AG09319 (cell line): Measurements from ENCODE around the gene ADAM22.

Source experiments
- DNase-seq: peaks from one replicate; pipeline ENCODE4 v3.0.0-alpha.2; 2010; ENCODE audit warnings: low read depth; ENCODE audit errors: extremely low read depth
- TF ChIP-seq, protein P1 (sequence below): IDR thresholded peaks from 2 replicates; pipeline ENCODE4 v1.5.1; 2011; ENCODE audit warnings: low read depth, mild to moderate bottlenecking, inconsistent platforms, low read length, moderate library complexity

Gene ADAM22

DNA sequence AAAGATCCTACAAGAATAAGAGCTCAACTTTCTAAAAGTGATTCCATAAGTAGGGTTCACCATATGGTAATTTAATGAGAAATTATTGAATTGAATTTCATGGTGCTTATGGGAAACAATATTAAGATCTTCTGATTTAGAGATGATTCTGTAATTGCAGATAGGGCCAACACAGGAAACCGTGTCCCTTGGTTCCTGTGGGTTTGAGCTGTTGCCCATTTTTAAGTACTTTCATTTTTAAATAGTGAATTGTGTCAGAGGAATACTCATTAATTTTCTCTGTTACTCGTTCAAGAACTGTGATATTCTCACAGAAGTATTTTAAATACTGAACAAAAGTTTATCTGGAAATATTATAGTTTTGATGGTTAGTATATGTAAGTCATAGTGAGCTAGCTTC lies 156.6 kb downstream of the ADAM22 start:
- DNase-seq: no peak
- TF ChIP-seq, protein P1, sequence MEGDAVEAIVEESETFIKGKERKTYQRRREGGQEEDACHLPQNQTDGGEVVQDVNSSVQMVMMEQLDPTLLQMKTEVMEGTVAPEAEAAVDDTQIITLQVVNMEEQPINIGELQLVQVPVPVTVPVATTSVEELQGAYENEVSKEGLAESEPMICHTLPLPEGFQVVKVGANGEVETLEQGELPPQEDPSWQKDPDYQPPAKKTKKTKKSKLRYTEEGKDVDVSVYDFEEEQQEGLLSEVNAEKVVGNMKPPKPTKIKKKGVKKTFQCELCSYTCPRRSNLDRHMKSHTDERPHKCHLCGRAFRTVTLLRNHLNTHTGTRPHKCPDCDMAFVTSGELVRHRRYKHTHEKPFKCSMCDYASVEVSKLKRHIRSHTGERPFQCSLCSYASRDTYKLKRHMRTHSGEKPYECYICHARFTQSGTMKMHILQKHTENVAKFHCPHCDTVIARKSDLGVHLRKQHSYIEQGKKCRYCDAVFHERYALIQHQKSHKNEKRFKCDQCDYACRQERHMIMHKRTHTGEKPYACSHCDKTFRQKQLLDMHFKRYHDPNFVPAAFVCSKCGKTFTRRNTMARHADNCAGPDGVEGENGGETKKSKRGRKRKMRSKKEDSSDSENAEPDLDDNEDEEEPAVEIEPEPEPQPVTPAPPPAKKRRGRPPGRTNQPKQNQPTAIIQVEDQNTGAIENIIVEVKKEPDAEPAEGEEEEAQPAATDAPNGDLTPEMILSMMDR: no peak

DNA sequence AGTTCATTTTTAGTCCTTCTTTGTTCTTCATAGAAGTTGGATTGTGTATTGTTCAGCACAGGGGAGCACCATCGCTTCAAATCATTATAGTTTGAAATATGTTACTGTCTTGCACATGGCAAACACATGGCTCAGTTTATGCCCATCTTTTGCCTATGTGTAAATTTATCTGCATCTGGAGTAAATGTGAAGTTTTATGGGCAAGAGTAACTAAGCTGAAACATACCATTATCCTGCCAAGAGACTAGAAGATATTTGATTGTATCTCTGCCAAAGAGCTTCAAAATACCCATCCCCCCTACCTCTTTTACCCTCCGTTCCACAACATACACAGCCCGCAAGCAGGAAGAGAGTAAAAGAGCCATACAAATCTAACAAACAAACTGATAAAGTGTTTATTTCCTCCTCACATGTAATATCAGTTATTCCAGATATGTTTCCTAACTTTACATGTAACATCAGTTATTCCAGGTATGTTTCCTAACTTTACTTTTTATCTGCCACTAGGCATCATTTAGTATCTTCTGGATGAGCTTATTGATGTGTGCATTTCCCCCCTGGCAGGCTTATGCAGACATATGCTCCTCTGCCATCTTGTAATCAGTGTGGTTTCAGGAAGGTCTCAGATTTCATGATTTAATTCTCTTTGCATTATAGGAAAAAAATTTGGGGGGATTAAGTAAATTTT lies 158.1 kb downstream of the ADAM22 start:
- TF ChIP-seq, protein P1: no peak
- no peak for DNase-seq

DNA sequence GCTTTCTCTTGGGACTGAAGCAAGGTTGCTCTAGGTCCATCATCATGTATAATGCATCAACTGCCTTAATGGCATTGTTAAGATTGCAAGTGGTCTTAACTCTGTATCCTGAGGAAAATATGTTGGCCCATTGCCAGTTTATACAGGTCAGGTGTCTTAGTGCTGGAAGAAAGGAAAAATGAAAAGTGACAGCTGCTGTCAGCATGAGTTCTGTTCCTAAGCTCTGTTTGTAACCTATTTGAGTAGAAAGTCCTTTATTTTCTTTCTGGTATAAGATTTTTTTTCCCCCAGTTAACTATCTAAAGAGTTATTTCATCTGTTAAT lies 158.6 kb downstream of the ADAM22 start:
- TF ChIP-seq, protein P1: no peak
- DNase-seq: no peak

DNA sequence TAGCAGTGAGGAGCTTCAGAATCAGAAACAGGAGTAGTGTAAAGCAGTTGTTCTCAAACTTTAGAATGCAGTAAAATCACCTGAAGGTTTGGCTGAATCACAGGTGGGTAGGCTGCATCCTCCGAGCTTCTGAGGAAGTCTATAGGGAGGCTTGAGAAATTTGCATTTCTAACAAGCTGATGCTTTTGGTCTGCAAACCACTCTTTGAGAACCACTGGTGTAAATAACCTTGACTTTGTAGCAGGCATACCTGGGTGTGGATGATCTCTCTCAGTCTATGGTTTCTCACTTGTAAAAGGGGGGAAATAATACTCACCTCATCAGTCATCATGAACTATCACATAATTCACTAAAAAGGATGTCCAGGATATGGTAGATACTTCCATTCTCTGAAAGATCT lies 167.7 kb downstream of the ADAM22 start:
- TF ChIP-seq, protein P1: no peak
- no peak for DNase-seq

DNA sequence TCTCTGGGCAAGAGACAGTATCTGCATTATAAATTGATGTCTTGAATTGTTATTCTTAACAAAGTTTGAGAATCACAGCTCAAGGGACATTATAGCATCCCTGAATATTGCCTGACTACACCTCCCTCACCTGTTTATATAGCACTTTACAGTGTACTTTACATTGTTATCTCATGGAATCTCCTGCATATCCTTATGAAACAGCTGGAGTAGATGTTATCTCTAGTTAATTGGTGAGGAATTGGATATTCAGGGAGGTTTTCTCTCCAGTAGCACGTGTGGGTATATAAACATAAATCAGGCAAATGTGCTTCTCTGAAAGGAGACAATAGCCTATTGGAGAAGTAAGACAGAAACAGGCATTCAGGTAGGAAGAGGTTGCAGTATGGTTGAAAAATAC lies 168.6 kb downstream of the ADAM22 start:
- DNase-seq: no peak
- TF ChIP-seq, protein P1: no peak

DNA sequence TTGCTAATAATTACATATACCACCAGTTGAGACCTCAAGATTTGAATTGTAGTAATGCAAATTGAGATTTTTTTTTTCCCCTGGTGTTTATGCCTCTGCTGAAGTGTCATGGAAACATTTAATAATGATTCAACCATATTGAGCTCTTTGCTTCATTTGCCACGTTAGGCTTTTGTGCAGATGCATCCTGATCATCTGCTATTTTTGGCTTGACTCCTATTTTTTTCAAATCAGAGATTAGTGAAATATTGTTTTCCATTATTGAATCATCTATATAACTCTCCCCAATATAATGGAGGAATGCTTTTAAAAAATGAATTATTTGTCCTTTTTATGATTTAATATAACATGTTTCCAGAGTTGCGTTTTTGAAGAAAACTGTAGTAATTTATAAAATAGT lies 170.7 kb downstream of the ADAM22 start:
- TF ChIP-seq, protein P1: no peak
- no peak for DNase-seq

DNA sequence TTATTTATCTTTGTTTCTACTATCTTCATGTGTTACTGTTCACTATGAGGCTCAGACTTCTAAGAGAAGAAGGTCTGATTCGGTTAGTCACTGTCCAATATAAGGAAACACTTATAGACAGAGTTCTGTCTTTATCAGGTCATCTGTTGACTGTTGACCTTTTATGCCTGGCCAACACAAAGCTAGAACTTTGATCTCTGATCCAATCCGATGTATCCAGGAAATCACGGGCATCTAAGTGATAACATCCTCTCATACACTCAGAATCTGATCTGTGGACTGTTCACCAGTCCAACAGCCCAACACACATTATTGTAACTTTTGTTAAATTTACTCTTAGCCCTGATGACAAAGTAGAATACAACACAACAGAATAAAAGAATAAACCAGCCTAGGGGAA lies 171.2 kb downstream of the ADAM22 start:
- no peak for DNase-seq
- TF ChIP-seq, protein P1: no peak
